SK-N-SH (cell line): Measurements from ENCODE around the gene CDH4. TPM values are rescaled to one million over a fixed set of nuclear protein-coding genes. Genes with fewer than 3 reads are reported as not detected.

Experiments
- CTCF ChIA-PET: fragments of 300-600, 350-600 bp; formaldehyde crosslinking; extraction: SDS; loops from one replicate; lab custom pipeline; 2021; lab: Yijun Ruan, JAX
- POLR2A ChIA-PET: fragments of 350-600 bp; sonication (Branson Sonifier 250); formaldehyde crosslinking; extraction: SDS; loops from one replicate; lab custom pipeline; 2020; ENCODE audit warnings: antibody characterized with exemption, inconsistent platforms; lab: Yijun Ruan, JAX
- DNase-seq: peaks from one replicate; pipeline ENCODE4 v3.0.0; 2012
- H2AFZ ChIP-seq: fragments of 200-600 bp; sonication (generic); 2 replicates; pipeline ENCODE4 v1.8.1; 2016; ENCODE audit warnings: antibody characterized with exemption, mild to moderate bottlenecking, low read depth
- H3F3A ChIP-seq: fragments of 200-600 bp; sonication (generic); replicated peaks from 2 replicates; pipeline ENCODE3; 2016; ENCODE audit warnings: antibody characterized with exemption, mild to moderate bottlenecking; ENCODE audit not compliant: insufficient read depth
- H3K27ac ChIP-seq, 2 experiments: fragments of 200-500 bp in 1 of 2; fragments of 200-600 bp in 1 of 2; sonication (Bioruptor generic) in 1 of 2; sonication (generic), shearing (Covaris generic) in 1 of 2; 2 replicates each; pipeline versions ENCODE4 v1.5.1 to v1.6.1; 2014 to 2016; ENCODE audit warnings: low read depth in 2 of 2, inconsistent platforms in 1 of 2, low read length in 1 of 2, mild to moderate bottlenecking in 1 of 2, mixed read lengths in 1 of 2
- H3K27me3 ChIP-seq: fragments of 200-600 bp; sonication (generic), shearing (Covaris generic); 2 replicates; pipeline ENCODE4 v1.6.1; 2016; ENCODE audit warnings: mixed run types; ENCODE audit not compliant: insufficient read depth
- H3K36me3 ChIP-seq, 2 experiments: fragments of 200-500 bp in 1 of 2; fragments of 200-600 bp in 1 of 2; sonication (Bioruptor generic) in 1 of 2; sonication (generic) in 1 of 2; replicated peaks in 1 of 2; 2 replicates each; pipeline versions ENCODE3 to v1.5.1; 2014 to 2016; ENCODE audit warnings: low read length in 1 of 2, mild to moderate bottlenecking in 1 of 2; ENCODE audit not compliant: insufficient read depth in 2 of 2, control insufficient read depth in 1 of 2
- H3K4me1 ChIP-seq, 2 experiments: fragments of 200-500 bp in 1 of 2; fragments of 200-600 bp in 1 of 2; sonication (Bioruptor generic) in 1 of 2; sonication (generic), shearing (Covaris generic) in 1 of 2; 2 replicates each; pipeline versions ENCODE4 v1.5.1 to v1.6.1; 2014 to 2016; ENCODE audit warnings: low read depth in 1 of 2, low read length in 1 of 2, mixed run types in 1 of 2; ENCODE audit not compliant: insufficient read depth in 2 of 2, control insufficient read depth in 1 of 2
- H3K4me2 ChIP-seq: fragments of 200-600 bp; sonication (generic), shearing (Covaris generic); 2 replicates; pipeline ENCODE4 v1.6.1; 2017; ENCODE audit warnings: mixed run types
- H3K4me3 ChIP-seq, 2 experiments: fragments of 200-500 bp in 1 of 2; fragments of 200-600 bp in 1 of 2; sonication (Bioruptor generic) in 1 of 2; sonication (generic), shearing (Covaris generic) in 1 of 2; 2 replicates each; pipeline versions ENCODE4 v1.5.1 to v1.8.1; 2014 to 2016; ENCODE audit warnings: low read depth in 2 of 2, inconsistent platforms in 1 of 2, low read length in 1 of 2, mild to moderate bottlenecking in 1 of 2, mixed read lengths in 1 of 2, moderate library complexity in 1 of 2
- H3K79me2 ChIP-seq: fragments of 200-600 bp; sonication (generic); 2 replicates; pipeline ENCODE4 v1.8.1; 2017; ENCODE audit warnings: mild to moderate bottlenecking; ENCODE audit not compliant: insufficient read depth
- H3K9ac ChIP-seq: fragments of 200-600 bp; sonication (generic); 2 replicates; pipeline ENCODE4 v1.6.1; 2017; ENCODE audit warnings: mixed run types
- H3K9me2 ChIP-seq: fragments of 200-600 bp; sonication (generic); 2 replicates; pipeline ENCODE4 v1.6.1; 2017; ENCODE audit warnings: mixed run types
- H3K9me3 ChIP-seq: fragments of 200-600 bp; sonication (generic); 2 replicates; pipeline ENCODE4 v1.6.1; 2017; ENCODE audit warnings: mixed run types, mild to moderate bottlenecking, moderate library complexity
- H4K20me1 ChIP-seq: fragments of 200-600 bp; sonication (generic); 2 replicates; pipeline ENCODE4 v1.6.1; 2017; ENCODE audit warnings: mild to moderate bottlenecking, mixed run types; ENCODE audit not compliant: insufficient read depth
- CHD2 ChIP-seq: fragments of 150-350 bp; IDR thresholded peaks from 2 replicates; pipeline ENCODE4 v1.6.1; 2018; ENCODE audit warnings: low read length; ENCODE audit not compliant: partially characterized antibody
- ELF1 ChIP-seq: IDR thresholded peaks from 2 replicates; pipeline ENCODE4 v1.4.0; 2012
- FOXJ3 ChIP-seq: sonication (generic); formaldehyde crosslinking; IDR thresholded peaks from 2 replicates; pipeline ENCODE4 v1.5.1; 2020; ENCODE audit warnings: mild to moderate bottlenecking, missing genetic modification reagents
- GABPA ChIP-seq: IDR thresholded peaks from 2 replicates; pipeline ENCODE4 v1.4.0; 2012; ENCODE audit warnings: low read depth, mild to moderate bottlenecking
- GATA2 ChIP-seq: sonication (generic); formaldehyde crosslinking; IDR thresholded peaks from 2 replicates; pipeline ENCODE4 v1.5.0; 2020; ENCODE audit warnings: mild to moderate bottlenecking, missing genetic modification reagents
- JUND ChIP-seq: IDR thresholded peaks from 2 replicates; pipeline ENCODE4 v1.4.0; 2012
- NFIC ChIP-seq: IDR thresholded peaks from 2 replicates; pipeline ENCODE4 v1.4.0; 2012; ENCODE audit warnings: borderline replicate concordance
- POLR2AphosphoS5 ChIP-seq: IDR thresholded peaks from 2 replicates; pipeline ENCODE4 v1.6.1; 2012; ENCODE audit warnings: low read depth, low read length
- RAD21 ChIP-seq: IDR thresholded peaks from 2 replicates; pipeline ENCODE4 v1.6.1; 2012; ENCODE audit warnings: mild to moderate bottlenecking, low read length
- RFX5 ChIP-seq: IDR thresholded peaks from 2 replicates; pipeline ENCODE4 v1.6.1; 2012; ENCODE audit warnings: mild to moderate bottlenecking, improper control_type of control experiment, low read length
- RXRA ChIP-seq: IDR thresholded peaks from 2 replicates; pipeline ENCODE4 v1.4.0; 2012; ENCODE audit warnings: low read depth, mild to moderate bottlenecking, borderline replicate concordance
- SIN3A ChIP-seq: IDR thresholded peaks from 2 replicates; pipeline ENCODE4 v1.6.1; 2012; ENCODE audit warnings: low read depth, mild to moderate bottlenecking, low read length, moderate library complexity, borderline replicate concordance
- SMC3 ChIP-seq: IDR thresholded peaks from 2 replicates; pipeline ENCODE4 v1.6.1; 2012; ENCODE audit warnings: low read depth, low read length, improper control_type of control experiment
- TEAD4 ChIP-seq: IDR thresholded peaks from 2 replicates; pipeline ENCODE4 v1.4.0; 2012; ENCODE audit warnings: mild to moderate bottlenecking, borderline replicate concordance; ENCODE audit not compliant: insufficient read depth
- YY1 ChIP-seq: IDR thresholded peaks from 2 replicates; pipeline ENCODE4 v1.4.0; 2012; ENCODE audit warnings: low read depth, mild to moderate bottlenecking
- WGBS: methylation state at CpG from one replicate; pipeline ENCODE4 v1.1.6; 2017; ENCODE audit warnings: low lambda C conversion rate; 5-methylcytosine and 5-hydroxymethylcytosine counted together
- polyA plus RNA-seq, 3 experiments: library from polyadenylated mRNA; depleted of rRNA; stranded (reverse); fragments of >200 nt; gene quantifications; 2 replicates each; pipeline ENCODE4 v1.2.3, GENCODE V29; 2012
- TF ChIP-seq, protein P1 (sequence below): fragments of 200-600 bp; sonication (generic); IDR thresholded peaks from 2 replicates; pipeline ENCODE4 v1.6.1; 2017; ENCODE audit warnings: antibody characterized with exemption, mild to moderate bottlenecking, moderate library complexity
- TF ChIP-seq, protein P2 (sequence below): fragments of 150-350 bp; IDR thresholded peaks from 2 replicates; pipeline ENCODE4 v1.6.1; 2016; ENCODE audit warnings: mild to moderate bottlenecking, low read depth, low read length
- TF ChIP-seq, protein P3 (sequence below): IDR thresholded peaks from 2 replicates; pipeline ENCODE4 v1.4.0; 2012; ENCODE audit warnings: low read depth
- TF ChIP-seq, protein P4 (sequence below): IDR thresholded peaks from 2 replicates; pipeline ENCODE4; 2012
- TF ChIP-seq, protein P5 (sequence below): IDR thresholded peaks from 2 replicates; pipeline ENCODE4 v1.4.0; 2012; ENCODE audit warnings: low read depth, borderline replicate concordance

CDH4 gene
- polyA plus RNA-seq, 1 of the 3 experiments (the other 2 are of a cell fraction) = not detected

DNA sequence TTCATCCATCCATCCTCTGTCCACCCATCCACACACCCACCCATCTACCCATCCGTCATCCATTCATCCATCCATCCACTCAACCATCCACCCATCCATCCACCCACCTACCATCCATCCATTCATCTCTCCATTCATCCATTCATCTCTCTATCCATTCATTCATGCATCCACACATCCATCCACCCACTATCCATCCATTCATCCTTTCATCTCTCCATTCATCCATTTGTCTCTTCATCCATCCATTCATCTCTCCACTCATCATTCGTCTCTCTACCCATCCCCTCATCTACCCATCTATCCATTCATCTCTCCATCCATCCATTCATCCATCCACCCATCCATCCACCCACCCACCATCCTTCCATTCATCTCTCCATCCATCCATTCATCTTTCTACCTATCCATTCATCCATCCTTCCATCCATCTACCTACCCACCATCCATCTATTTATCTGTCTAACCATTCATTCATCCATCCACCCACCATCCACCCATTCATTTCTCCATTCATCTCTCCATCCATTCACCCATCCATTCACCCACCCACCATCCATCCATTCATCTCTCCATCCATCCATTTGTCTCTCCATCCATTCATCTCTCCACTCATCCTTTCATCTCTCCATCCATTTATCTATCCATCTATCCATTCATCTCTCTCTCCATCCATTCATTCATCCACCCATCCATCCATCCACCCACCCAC is 538.2 kb downstream of the CDH4 start:
- Histone ChIP-seq H2AFZ (no peak overlapping the region), H3K4me1 (no peaks in the 10 kb centered on the region), H3K79me2 (no peaks in the 10 kb centered on the region), H4K20me1 (no peaks in the 10 kb centered on the region)
- CTCF ChIA-PET = no interaction called here
- no peak for DNase-seq
- TF ChIP-seq SIN3A (no peak), JUND (no peak), TEAD4 (no peak), RFX5 (no peak), FOXJ3 (CRISPR knock-in tag) (no peak), SMC3 (no peak), RXRA (no peak), GABPA (no peak)
- TF ChIP-seq, protein P1, sequence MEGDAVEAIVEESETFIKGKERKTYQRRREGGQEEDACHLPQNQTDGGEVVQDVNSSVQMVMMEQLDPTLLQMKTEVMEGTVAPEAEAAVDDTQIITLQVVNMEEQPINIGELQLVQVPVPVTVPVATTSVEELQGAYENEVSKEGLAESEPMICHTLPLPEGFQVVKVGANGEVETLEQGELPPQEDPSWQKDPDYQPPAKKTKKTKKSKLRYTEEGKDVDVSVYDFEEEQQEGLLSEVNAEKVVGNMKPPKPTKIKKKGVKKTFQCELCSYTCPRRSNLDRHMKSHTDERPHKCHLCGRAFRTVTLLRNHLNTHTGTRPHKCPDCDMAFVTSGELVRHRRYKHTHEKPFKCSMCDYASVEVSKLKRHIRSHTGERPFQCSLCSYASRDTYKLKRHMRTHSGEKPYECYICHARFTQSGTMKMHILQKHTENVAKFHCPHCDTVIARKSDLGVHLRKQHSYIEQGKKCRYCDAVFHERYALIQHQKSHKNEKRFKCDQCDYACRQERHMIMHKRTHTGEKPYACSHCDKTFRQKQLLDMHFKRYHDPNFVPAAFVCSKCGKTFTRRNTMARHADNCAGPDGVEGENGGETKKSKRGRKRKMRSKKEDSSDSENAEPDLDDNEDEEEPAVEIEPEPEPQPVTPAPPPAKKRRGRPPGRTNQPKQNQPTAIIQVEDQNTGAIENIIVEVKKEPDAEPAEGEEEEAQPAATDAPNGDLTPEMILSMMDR = no peak
- TF ChIP-seq, protein P2, sequence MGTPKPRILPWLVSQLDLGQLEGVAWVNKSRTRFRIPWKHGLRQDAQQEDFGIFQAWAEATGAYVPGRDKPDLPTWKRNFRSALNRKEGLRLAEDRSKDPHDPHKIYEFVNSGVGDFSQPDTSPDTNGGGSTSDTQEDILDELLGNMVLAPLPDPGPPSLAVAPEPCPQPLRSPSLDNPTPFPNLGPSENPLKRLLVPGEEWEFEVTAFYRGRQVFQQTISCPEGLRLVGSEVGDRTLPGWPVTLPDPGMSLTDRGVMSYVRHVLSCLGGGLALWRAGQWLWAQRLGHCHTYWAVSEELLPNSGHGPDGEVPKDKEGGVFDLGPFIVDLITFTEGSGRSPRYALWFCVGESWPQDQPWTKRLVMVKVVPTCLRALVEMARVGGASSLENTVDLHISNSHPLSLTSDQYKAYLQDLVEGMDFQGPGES = no peak
- TF ChIP-seq, protein P3, sequence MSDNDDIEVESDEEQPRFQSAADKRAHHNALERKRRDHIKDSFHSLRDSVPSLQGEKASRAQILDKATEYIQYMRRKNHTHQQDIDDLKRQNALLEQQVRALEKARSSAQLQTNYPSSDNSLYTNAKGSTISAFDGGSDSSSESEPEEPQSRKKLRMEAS = no peak
- TF ChIP-seq, all 33 proteins: peak for 0
- H3K4me2 ChIP-seq = no peak overlapping the region
- H3F3A ChIP-seq = no peaks in the 10 kb centered on the region
- no peak overlapping the region for H3K9ac ChIP-seq
- no peak overlapping the region for H3K4me3 ChIP-seq
- no peak overlapping the region for H3K27ac ChIP-seq
- H3K9me3 ChIP-seq = no peaks in the 10 kb centered on the region
- H3K9me2 ChIP-seq = no peaks in the 10 kb centered on the region
- POLR2A ChIA-PET = no interaction called here
- 31% methylated on average over 2 of the region's 2 CpGs for WGBS
- H3K36me3 ChIP-seq = no peaks in the 10 kb centered on the region
- H3K27me3 ChIP-seq = no peaks in the 10 kb centered on the region

DNA sequence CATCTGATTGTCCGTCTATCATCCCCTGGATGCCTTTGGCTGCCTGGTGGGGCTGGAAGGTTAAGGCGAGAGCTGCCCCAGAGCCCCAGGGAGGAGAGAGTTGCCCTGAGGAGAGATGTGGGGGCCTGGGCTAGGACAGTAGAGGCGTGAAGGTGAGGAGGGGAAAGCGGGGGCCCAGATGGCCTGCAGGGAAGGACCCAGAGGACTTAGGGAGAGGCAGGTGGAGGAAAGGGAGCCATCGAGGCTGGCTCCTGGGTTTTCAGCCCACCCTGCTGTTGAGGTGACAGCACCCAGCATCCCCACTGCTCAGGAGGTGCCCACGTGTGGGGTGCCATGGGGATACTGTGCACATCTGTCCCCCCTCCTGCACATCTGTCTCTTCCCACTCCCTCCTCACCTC is 539.9 kb downstream of the CDH4 start:
- H3K79me2 ChIP-seq = no peaks in the 10 kb centered on the region
- no peaks in the 10 kb centered on the region for H4K20me1 ChIP-seq
- H3K4me3 ChIP-seq = no peak overlapping the region
- H3K9me2 ChIP-seq = no peaks in the 10 kb centered on the region
- no peaks in the 10 kb centered on the region for H3K4me1 ChIP-seq
- H2AFZ ChIP-seq = no peak overlapping the region
- ChIA-PET CTCF (no interaction called here), POLR2A (no interaction called here)
- no peaks in the 10 kb centered on the region for H3K36me3 ChIP-seq
- no peaks in the 10 kb centered on the region for H3F3A ChIP-seq
- H3K4me2 ChIP-seq = no peak overlapping the region
- H3K9me3 ChIP-seq = no peaks in the 10 kb centered on the region
- 22% methylated on average over 6 of the region's 6 CpGs for WGBS
- H3K27ac ChIP-seq = no peak overlapping the region
- no peaks in the 10 kb centered on the region for H3K27me3 ChIP-seq
- no peak for DNase-seq
- H3K9ac ChIP-seq = no peak overlapping the region
- TF ChIP-seq, protein P4, sequence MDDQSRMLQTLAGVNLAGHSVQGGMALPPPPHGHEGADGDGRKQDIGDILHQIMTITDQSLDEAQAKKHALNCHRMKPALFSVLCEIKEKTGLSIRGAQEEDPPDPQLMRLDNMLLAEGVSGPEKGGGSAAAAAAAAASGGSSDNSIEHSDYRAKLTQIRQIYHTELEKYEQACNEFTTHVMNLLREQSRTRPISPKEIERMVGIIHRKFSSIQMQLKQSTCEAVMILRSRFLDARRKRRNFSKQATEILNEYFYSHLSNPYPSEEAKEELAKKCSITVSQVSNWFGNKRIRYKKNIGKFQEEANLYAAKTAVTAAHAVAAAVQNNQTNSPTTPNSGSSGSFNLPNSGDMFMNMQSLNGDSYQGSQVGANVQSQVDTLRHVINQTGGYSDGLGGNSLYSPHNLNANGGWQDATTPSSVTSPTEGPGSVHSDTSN = no peak
- TF ChIP-seq YY1 (no peak), ELF1 (no peak), RAD21 (no peak), GATA2 (no peak), TEAD4 (no peak), CHD2 (no peak), POLR2AphosphoS5 (no peak), SMC3 (no peak), NFIC (no peak), FOXJ3 (CRISPR knock-in tag) (no peak)
- TF ChIP-seq, protein P1 = no peak
- TF ChIP-seq, protein P5, sequence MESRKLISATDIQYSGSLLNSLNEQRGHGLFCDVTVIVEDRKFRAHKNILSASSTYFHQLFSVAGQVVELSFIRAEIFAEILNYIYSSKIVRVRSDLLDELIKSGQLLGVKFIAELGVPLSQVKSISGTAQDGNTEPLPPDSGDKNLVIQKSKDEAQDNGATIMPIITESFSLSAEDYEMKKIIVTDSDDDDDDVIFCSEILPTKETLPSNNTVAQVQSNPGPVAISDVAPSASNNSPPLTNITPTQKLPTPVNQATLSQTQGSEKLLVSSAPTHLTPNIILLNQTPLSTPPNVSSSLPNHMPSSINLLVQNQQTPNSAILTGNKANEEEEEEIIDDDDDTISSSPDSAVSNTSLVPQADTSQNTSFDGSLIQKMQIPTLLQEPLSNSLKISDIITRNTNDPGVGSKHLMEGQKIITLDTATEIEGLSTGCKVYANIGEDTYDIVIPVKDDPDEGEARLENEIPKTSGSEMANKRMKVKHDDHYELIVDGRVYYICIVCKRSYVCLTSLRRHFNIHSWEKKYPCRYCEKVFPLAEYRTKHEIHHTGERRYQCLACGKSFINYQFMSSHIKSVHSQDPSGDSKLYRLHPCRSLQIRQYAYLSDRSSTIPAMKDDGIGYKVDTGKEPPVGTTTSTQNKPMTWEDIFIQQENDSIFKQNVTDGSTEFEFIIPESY = no peak
